HL-60 (cell line): ENCODE measurements around the gene SRPX.

Source experiments
- GABPA ChIP-seq: IDR thresholded peaks from 2 replicates; pipeline ENCODE4 v1.6.1; 2012; ENCODE audit warnings: low read depth
- POLR2AphosphoS5 ChIP-seq: IDR thresholded peaks from 2 replicates; pipeline ENCODE4 v1.6.1; 2012; ENCODE audit warnings: low read depth
- SPI1 ChIP-seq: IDR thresholded peaks from 2 replicates; pipeline ENCODE4 v1.6.1; 2012; ENCODE audit warnings: low read depth, mild to moderate bottlenecking, borderline replicate concordance
- TF ChIP-seq, protein P1 (sequence below): IDR thresholded peaks from one replicate; pipeline ENCODE4 v1.5.1; 2011; ENCODE audit warnings: low read length, control low read depth, inconsistent platforms; ENCODE audit not compliant: insufficient read depth
- TF ChIP-seq, protein P2 (sequence below): IDR thresholded peaks from 2 replicates; pipeline ENCODE4 v1.6.1; 2012; ENCODE audit warnings: low read depth; ENCODE audit not compliant: insufficient replicate concordance

DNA sequence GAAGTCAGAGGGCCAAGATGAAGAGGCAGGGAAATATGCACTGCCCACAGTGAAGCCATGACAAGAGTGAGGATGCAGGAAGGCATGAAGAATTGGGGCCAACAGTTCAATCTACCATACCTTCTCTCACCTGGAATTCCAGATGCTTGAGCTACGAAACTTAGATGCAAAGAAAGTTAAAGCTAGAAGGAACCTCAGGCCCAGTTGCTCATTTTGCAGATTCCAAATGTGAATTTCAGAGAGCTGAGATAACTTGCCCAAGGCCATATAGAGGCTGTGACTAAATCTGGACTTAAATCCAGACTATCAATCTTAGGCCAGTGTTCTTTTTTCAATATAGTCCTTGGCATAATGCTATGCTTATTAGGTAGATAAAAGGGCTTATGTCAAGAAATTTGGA, 92.7 kb downstream of the SRPX start:
- TF ChIP-seq, protein P1, sequence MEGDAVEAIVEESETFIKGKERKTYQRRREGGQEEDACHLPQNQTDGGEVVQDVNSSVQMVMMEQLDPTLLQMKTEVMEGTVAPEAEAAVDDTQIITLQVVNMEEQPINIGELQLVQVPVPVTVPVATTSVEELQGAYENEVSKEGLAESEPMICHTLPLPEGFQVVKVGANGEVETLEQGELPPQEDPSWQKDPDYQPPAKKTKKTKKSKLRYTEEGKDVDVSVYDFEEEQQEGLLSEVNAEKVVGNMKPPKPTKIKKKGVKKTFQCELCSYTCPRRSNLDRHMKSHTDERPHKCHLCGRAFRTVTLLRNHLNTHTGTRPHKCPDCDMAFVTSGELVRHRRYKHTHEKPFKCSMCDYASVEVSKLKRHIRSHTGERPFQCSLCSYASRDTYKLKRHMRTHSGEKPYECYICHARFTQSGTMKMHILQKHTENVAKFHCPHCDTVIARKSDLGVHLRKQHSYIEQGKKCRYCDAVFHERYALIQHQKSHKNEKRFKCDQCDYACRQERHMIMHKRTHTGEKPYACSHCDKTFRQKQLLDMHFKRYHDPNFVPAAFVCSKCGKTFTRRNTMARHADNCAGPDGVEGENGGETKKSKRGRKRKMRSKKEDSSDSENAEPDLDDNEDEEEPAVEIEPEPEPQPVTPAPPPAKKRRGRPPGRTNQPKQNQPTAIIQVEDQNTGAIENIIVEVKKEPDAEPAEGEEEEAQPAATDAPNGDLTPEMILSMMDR = no peak
- TF ChIP-seq POLR2AphosphoS5 (no peak), GABPA (no peak), SPI1 (no peak)
- TF ChIP-seq, protein P2, sequence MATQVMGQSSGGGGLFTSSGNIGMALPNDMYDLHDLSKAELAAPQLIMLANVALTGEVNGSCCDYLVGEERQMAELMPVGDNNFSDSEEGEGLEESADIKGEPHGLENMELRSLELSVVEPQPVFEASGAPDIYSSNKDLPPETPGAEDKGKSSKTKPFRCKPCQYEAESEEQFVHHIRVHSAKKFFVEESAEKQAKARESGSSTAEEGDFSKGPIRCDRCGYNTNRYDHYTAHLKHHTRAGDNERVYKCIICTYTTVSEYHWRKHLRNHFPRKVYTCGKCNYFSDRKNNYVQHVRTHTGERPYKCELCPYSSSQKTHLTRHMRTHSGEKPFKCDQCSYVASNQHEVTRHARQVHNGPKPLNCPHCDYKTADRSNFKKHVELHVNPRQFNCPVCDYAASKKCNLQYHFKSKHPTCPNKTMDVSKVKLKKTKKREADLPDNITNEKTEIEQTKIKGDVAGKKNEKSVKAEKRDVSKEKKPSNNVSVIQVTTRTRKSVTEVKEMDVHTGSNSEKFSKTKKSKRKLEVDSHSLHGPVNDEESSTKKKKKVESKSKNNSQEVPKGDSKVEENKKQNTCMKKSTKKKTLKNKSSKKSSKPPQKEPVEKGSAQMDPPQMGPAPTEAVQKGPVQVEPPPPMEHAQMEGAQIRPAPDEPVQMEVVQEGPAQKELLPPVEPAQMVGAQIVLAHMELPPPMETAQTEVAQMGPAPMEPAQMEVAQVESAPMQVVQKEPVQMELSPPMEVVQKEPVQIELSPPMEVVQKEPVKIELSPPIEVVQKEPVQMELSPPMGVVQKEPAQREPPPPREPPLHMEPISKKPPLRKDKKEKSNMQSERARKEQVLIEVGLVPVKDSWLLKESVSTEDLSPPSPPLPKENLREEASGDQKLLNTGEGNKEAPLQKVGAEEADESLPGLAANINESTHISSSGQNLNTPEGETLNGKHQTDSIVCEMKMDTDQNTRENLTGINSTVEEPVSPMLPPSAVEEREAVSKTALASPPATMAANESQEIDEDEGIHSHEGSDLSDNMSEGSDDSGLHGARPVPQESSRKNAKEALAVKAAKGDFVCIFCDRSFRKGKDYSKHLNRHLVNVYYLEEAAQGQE = no peak
